ENCODE results near the gene DCAF8L1. TPM values are rescaled to one million over a fixed set of nuclear protein-coding genes. Genes with fewer than 3 reads are reported as not detected.

The DCAF8L1 gene
- total and polyA plus RNA-seq, 2 of the 8 experiments (the other 6 are each of a cell fraction or from before 2014, with no cell fraction given), result not detected

GRCh38 chrX:27996132-27996531 lies 14.9 kb upstream of the DCAF8L1 start:
- Histone ChIP-seq H3K36me3 (ENCODE audit: control insufficient read depth in 2 of 4, insufficient read depth in 4 of 4, low read length in 3 of 4) (no peaks in the 10 kb centered on the region), H2BK120ac (replicated peaks; ENCODE audit: low read depth, low read length) (no peak overlapping the region), H3K56ac (replicated peaks; ENCODE audit: insufficient read length, low read depth, low read length) (no peak overlapping the region), H3K23me2 (ENCODE audit: low read depth, low read length) (no peaks in the 10 kb centered on the region), H3K18ac (ENCODE audit: extremely low read depth, low read length) (no peak overlapping the region), H2AFZ (ENCODE audit: low read length) (no peak overlapping the region), H2BK15ac (ENCODE audit: low read length) (no peak overlapping the region), H3K79me1 (ENCODE audit: low read depth, low read length) (no peaks in the 10 kb centered on the region), H4K8ac (ENCODE audit: extremely low read depth, insufficient read depth, low read length) (no peak overlapping the region), H3K9ac (replicated peaks in 1 of 4; ENCODE audit: extremely low read depth in 1 of 4, low read depth in 3 of 4, low read length in 3 of 4) (no peak overlapping the region), H3K4ac (replicated peaks; ENCODE audit: insufficient read length, low read depth, low read length) (no peak overlapping the region), H3K4me1 (replicated peaks in 1 of 4; ENCODE audit: control insufficient read depth in 3 of 4, insufficient read depth in 4 of 4, low read length in 3 of 4) (no peaks in the 10 kb centered on the region), H4K20me1 (replicated peaks in 1 of 2; ENCODE audit: control insufficient read depth in 1 of 2, insufficient read depth in 2 of 2, low read length in 2 of 2) (no peaks in the 10 kb centered on the region), H4K5ac (ENCODE audit: insufficient read length, low read depth, low read length) (no peak overlapping the region), H3K23ac (ENCODE audit: insufficient read length) (no peak overlapping the region), H3K27me3 (replicated peaks in 1 of 4; ENCODE audit: control insufficient read depth in 3 of 4, extremely low read depth in 1 of 4, insufficient read depth in 3 of 4, low read length in 3 of 4) (no peaks in the 10 kb centered on the region), H2BK20ac (ENCODE audit: low read length) (no peak overlapping the region), H3K27ac (ENCODE audit: low read depth, low read length) (no peak overlapping the region), H2BK5ac (ENCODE audit: low read depth, low read length) (no peak overlapping the region), H3K9me3 (ENCODE audit: insufficient read depth in 2 of 2, low read depth in 1 of 2, low read length in 1 of 2) (no peaks in the 10 kb centered on the region), H2BK12ac (ENCODE audit: low read depth, low read length) (no peak overlapping the region), H3K4me2 (ENCODE audit: insufficient read depth in 1 of 2, low read depth in 2 of 2, low read length in 2 of 2) (no peak overlapping the region), H3K4me3 (ENCODE audit: extremely low read depth in 1 of 4, insufficient read depth in 2 of 4, low read depth in 3 of 4, low read length in 4 of 4) (no peak overlapping the region), H3K79me2 (ENCODE audit: control insufficient read depth in 1 of 2, insufficient read depth in 2 of 2, low read length in 2 of 2) (no peaks in the 10 kb centered on the region), H2AK5ac (ENCODE audit: low read depth, low read length) (no peak overlapping the region), H4K91ac (replicated peaks; ENCODE audit: insufficient read length, low read length) (no peak overlapping the region), H3K14ac (ENCODE audit: insufficient read length) (no peak overlapping the region)
- ChIA-PET CTCF (ENCODE audit: partially characterized antibody) (no interaction called here), POLR2A (ENCODE audit: partially characterized antibody) (no interaction called here)
- TF ChIP-seq SUZ12 (IDR thresholded peaks at IDR 0.05; ENCODE audit: low read length) (no peak), GABPA (IDR thresholded peaks at IDR 0.05; ENCODE audit: borderline replicate concordance, insufficient read depth, low read length) (no peak), NANOG (IDR thresholded peaks at IDR 0.05; ENCODE audit: insufficient read depth, low read depth, low read length, poor library complexity, severe bottlenecking) (no peak), EGR1 (IDR thresholded peaks at IDR 0.05; ENCODE audit: borderline replicate concordance, low read depth, low read length) (no peak), SIRT6 (IDR thresholded peaks at IDR 0.05; ENCODE audit: low read length) (no peak)
- FAIRE-seq, result no peak
- no peak for DNase-seq (ENCODE audit: low read depth in 1 of 2, low spot score in 2 of 2)
- WGBS, 2 experiments (ENCODE audit: extremely low coverage in 1 of 2, insufficient coverage in 1 of 2, insufficient read length in 1 of 2, insufficient replicate concordance in 2 of 2, low coverage in 1 of 2, low lambda C conversion rate in 2 of 2, missing lambda C conversion rate in 1 of 2), result 69% methylated on average over 3 of the region's 3 CpGs; no CpG with 5 or more reads in 1 of the 2 experiments

Measured in H1 (cell line).